Spleen (tissue), 11 donors: ENCODE data around the gene TMEM121B. TPM values are rescaled to one million over a fixed set of nuclear protein-coding genes. Genes with fewer than 3 reads are reported as not detected.

Source experiments
- DNase-seq: peaks from one replicate; pipeline ENCODE4 v3.0.0-alpha.2; 2020
- H3K27ac ChIP-seq, 8 donors: fragments of 200-600 bp; sonication (generic) in 7 of 8; 1 replicate in 4 of 8; 2 replicates in 4 of 8; pipeline versions ENCODE4 v1.5.0 to v1.8.0; 2016 to 2021; ENCODE audit warnings: inconsistent platforms in 4 of 8, mild to moderate bottlenecking in 4 of 8, moderate library complexity in 1 of 8
- H3K27me3 ChIP-seq, 7 donors: fragments of 200-600 bp; sonication (generic) in 6 of 7; replicated peaks in 1 of 7; 1 replicate in 4 of 7; 2 replicates in 3 of 7; pipeline versions ENCODE4 v1.5.0 to v1.8.0; 2016 to 2021; ENCODE audit warnings: inconsistent platforms in 3 of 7, mild to moderate bottlenecking in 1 of 7
- H3K36me3 ChIP-seq, 6 donors: fragments of 200-600 bp; sonication (generic) in 5 of 6; 1 replicate in 4 of 6; 2 replicates in 2 of 6; pipeline versions ENCODE4 v1.5.0 to v1.8.0; 2016 to 2021; ENCODE audit warnings: inconsistent platforms in 2 of 6
- H3K4me1 ChIP-seq, 6 donors: fragments of 200-600 bp; sonication (generic) in 5 of 6; 1 replicate in 3 of 6; 2 replicates in 3 of 6; pipeline versions ENCODE4 v1.5.0 to v1.8.0; 2016 to 2021; ENCODE audit warnings: inconsistent platforms in 3 of 6
- H3K4me3 ChIP-seq, 8 donors: fragments of 200-600 bp; sonication (generic) in 7 of 8; 1 replicate in 4 of 8; 2 replicates in 4 of 8; pipeline versions ENCODE4 v1.5.0 to v1.8.0; 2016 to 2021; ENCODE audit warnings: inconsistent platforms in 4 of 8, mild to moderate bottlenecking in 4 of 8, moderate library complexity in 2 of 8
- H3K9me3 ChIP-seq, 8 donors: fragments of 200-600 bp; sonication (generic) in 7 of 8; 1 replicate in 4 of 8; 2 replicates in 4 of 8; pipeline versions ENCODE4 v1.5.0 to v1.8.0; 2016 to 2021; ENCODE audit warnings: inconsistent platforms in 4 of 8
- CTCF ChIP-seq, 11 experiments: fragments of 200-600 bp in 7 of 11; fragments of 450-650 bp in 4 of 11; sonication (generic) in 4 of 11; IDR thresholded peaks in 8 of 11; conservative IDR thresholded peaks in 3 of 11; 1 replicate in 7 of 11; 2 replicates in 4 of 11; pipeline versions ENCODE4 v1.4.0 to v1.8.0; 2016 to 2021; ENCODE audit warnings: antibody characterized with exemption in 11 of 11, inconsistent platforms in 4 of 11, mild to moderate bottlenecking in 1 of 11
- POLR2A ChIP-seq, 3 donors: fragments of 450-650 bp; IDR thresholded peaks; one replicate each; pipeline ENCODE4 v1.5.1; 2017; ENCODE audit warnings: antibody characterized with exemption in 3 of 3, mild to moderate bottlenecking in 1 of 3
- POLR2AphosphoS5 ChIP-seq, 3 donors: sonication (generic); formaldehyde crosslinking; IDR thresholded peaks; one replicate each; pipeline ENCODE4 v1.5.1; 2017; ENCODE audit warnings: antibody characterized with exemption in 3 of 3
- WGBS, 5 donors: extraction: QIAGEN DNeasy Blood & Tissue Kit in 3 of 5; methylation state at CpG; one replicate each; pipeline versions ENCODE4 v1.1.5 to v1.1.7; 2013 to 2018; 5-methylcytosine and 5-hydroxymethylcytosine counted together
- intact Hi-C: fragments of 100-400 bp; cut with DNase I; formaldehyde crosslinking; loops from one replicate; pipeline ENCODE4 v1.15.0; 2023; ENCODE audit warnings: low total_unique reads
- polyA plus RNA-seq, 3 donors: library from polyadenylated mRNA; stranded (reverse); fragments of 200-250 nt; gene quantifications; one replicate each; pipeline ENCODE4 v1.2.1, GENCODE V29; 2013
- total RNA-seq, 7 donors: library from RNA; depleted of rRNA in 3 of 7; stranded (reverse); fragments of >200 nt in 3 of 7; fragmentation: NEBNext Ultra II Directional in 4 of 7; extraction: Animal tissue kit (Norgen Biotek cat#: 25700) in 4 of 7; gene quantifications; one replicate each; pipeline versions ENCODE4 v1.1.0 to v1.2.1, GENCODE V29; 2016 to 2021
- donor health status: healthy with polysubstance abuse.
- donor health status: DM: no; HTN: no; CAD: no; lungs with moderate emphysema.
- donor health status: DM: no; HTN: no; CAD: no.
- donor health status: Bipolar disorder and iron deficiency.
- donor health status: healthy.
- donor health status: DM: no; HTN: no; CAD: no.
- donor health status: DM: yes; HTN: yes; CAD: no.

Gene TMEM121B
- total and polyA plus RNA-seq, 10 donors = 0.03 to 3.6 (median 0.79) TPM

GRCh38 chr22:17114898-17115235 lies 6.3 kb downstream of the TMEM121B start:
- Histone ChIP-seq H3K27ac (peak overlapping the region in 3 of 8 donors; percentile 24 to 84 (median 80)), H3K27me3 (peaks cover 0 to 15% (median 11%) of the 10 kb centered on the region in 7 donors), H3K4me1 (peaks cover 19 to 98% (median 49%) of the 10 kb centered on the region in 6 donors), H3K4me3 (no peak overlapping the region), H3K9me3 (no peaks in the 10 kb centered on the region), H3K36me3 (peaks cover 0 to 26% (median 5%) of the 10 kb centered on the region in 6 donors)
- no peak for TF ChIP-seq CTCF (IDR thresholded peaks at IDR 0.05 in 8 of 11, conservative IDR thresholded peaks at IDR 0.05 in 3 of 11)
- TF ChIP-seq POLR2A (IDR thresholded peaks at IDR 0.05) = no peak
- no peak for TF ChIP-seq POLR2AphosphoS5 (IDR thresholded peaks at IDR 0.05)
- intact Hi-C loops = no loop called here
- 68 to 84% (median 76%) methylated on average over 9 of the region's 9 CpGs for WGBS, 5 donors
- DNase-seq = peak; percentile 41

- DNase-seq = peak; percentile 70
- Histone ChIP-seq H3K27ac (peak overlapping the region in 4 of 8 donors; percentile 14 to 84 (median 52)), H3K4me3 (no peak overlapping the region), H3K27me3 (peaks cover 0 to 10% (median 6%) of the 10 kb centered on the region in 7 donors), H3K9me3 (no peaks in the 10 kb centered on the region), H3K4me1 (peaks cover 19 to 98% (median 44%) of the 10 kb centered on the region in 6 donors), H3K36me3 (peaks cover 0 to 31% (median 10%) of the 10 kb centered on the region in 6 donors)
- 57 to 67% (median 64%) methylated on average over 12 to 13 of the region's 13 CpGs for WGBS, 5 donors
- TF ChIP-seq CTCF (IDR thresholded peaks at IDR 0.05 in 8 of 11, conservative IDR thresholded peaks at IDR 0.05 in 3 of 11) (no peak), POLR2A (IDR thresholded peaks at IDR 0.05) (no peak), POLR2AphosphoS5 (IDR thresholded peaks at IDR 0.05) (no peak)
- intact Hi-C loops = no loop called here
These were observed 6.8 kb downstream of the TMEM121B start for GRCh38 chr22:17114173-17114897.

- peak overlapping the region in 1 of 8 donors; percentile 31 for H3K27ac ChIP-seq
- H3K4me3 ChIP-seq = no peak overlapping the region
- WGBS, 5 donors = 84 to 100% (median 88%) methylated on average over 5 to 8 of the region's 8 CpGs
- no peaks in the 10 kb centered on the region for H3K9me3 ChIP-seq
- intact Hi-C loops = no loop called here
- H3K27me3 ChIP-seq = peaks cover 0 to 3% (median 0%) of the 10 kb centered on the region in 7 donors
- peaks cover 0 to 38% (median 18%) of the 10 kb centered on the region in 6 donors for H3K36me3 ChIP-seq
- H3K4me1 ChIP-seq = peaks cover 18 to 98% (median 38%) of the 10 kb centered on the region in 6 donors
- peak; percentile 64 for DNase-seq
- TF ChIP-seq POLR2A (IDR thresholded peaks at IDR 0.05) (no peak), POLR2AphosphoS5 (IDR thresholded peaks at IDR 0.05) (peak in 1 of 3 donors; percentile 58)
These were observed 7.6 kb downstream of the TMEM121B start for GRCh38 chr22:17113600-17113999.

DNA sequence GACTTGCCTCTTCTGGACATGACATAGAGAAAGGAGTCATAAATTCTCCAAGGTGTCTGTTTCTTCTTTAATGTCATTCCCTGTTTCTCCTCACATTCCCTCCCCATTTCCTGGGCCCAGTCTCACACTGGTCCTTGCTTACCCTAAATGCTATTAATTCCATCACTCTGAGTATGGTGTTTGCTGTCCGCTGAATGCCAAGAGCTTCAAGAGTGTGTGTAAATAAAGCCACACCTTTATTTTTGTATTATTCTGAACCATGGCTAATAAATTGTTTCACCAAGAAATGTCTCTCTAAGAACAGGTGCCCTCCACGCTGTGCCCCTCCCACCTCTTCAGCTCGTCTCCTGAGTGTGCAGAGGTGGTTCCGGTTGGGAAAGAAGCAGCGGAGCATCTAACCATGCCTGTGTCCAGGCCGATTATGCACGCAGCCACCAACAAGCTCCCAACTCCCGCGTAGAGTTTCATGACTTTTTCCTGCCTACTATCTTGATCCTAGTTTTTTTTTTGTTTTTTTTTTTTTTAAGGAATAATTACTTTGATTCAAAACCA lies 8.6 kb downstream of the TMEM121B start:
- no peak overlapping the region for H3K4me3 ChIP-seq
- H3K27me3 ChIP-seq = no peaks in the 10 kb centered on the region
- WGBS, 5 donors = 73 to 92% (median 76%) methylated on average over 9 of the region's 9 CpGs
- peaks cover 0 to 49% (median 26%) of the 10 kb centered on the region in 6 donors for H3K36me3 ChIP-seq
- intact Hi-C loops = no loop called here
- no peaks in the 10 kb centered on the region for H3K9me3 ChIP-seq
- DNase-seq = peak; percentile 48
- peaks cover 7 to 98% (median 31%) of the 10 kb centered on the region in 6 donors for H3K4me1 ChIP-seq
- TF ChIP-seq CTCF (IDR thresholded peaks at IDR 0.05 in 8 of 11, conservative IDR thresholded peaks at IDR 0.05 in 3 of 11) = no peak
- TF ChIP-seq POLR2AphosphoS5 (IDR thresholded peaks at IDR 0.05) = no peak
- peak overlapping the region in 1 of 8 donors; percentile 24 for H3K27ac ChIP-seq
